GM12878 (cell line): ENCODE results near the gene IFIT2. TPM values are rescaled to one million over a fixed set of nuclear protein-coding genes. Genes with fewer than 3 reads are reported as not detected.

Experiments
- ATAC-seq: fragments of 200-7000 bp; cut with Tn5 transposase; 3 replicates; pipeline ENCODE4 v1.9.1; 2020; ENCODE audit warnings: mild to moderate bottlenecking, moderate library complexity
- BruUV-seq: library from RNA; stranded (reverse); fragments of 400-500 nt; replicated peaks from 2 replicates; lab custom pipeline; 2021; lab: Mats Ljungman, UMichigan
- CTCF ChIA-PET: fragments of 300-600 bp; sonication (Branson Sonifier 250); formaldehyde crosslinking; extraction: SDS; loops from one replicate; lab custom pipeline; 2021; ENCODE audit warnings: inconsistent platforms; lab: Yijun Ruan, JAX
- POLR2A ChIA-PET: fragments of 350-600 bp; formaldehyde crosslinking; extraction: SDS; loops from one replicate; lab custom pipeline; 2021; ENCODE audit warnings: inconsistent platforms; lab: Charles Lee
- RAD21 ChIA-PET: fragments of 300-600 bp; sonication (Branson Sonifier 250); formaldehyde crosslinking; loops from one replicate; lab custom pipeline; 2023; ENCODE audit warnings: antibody characterized with exemption; ENCODE audit not compliant: unreplicated experiment; lab: Charles Lee
- SMC1A ChIA-PET: fragments of 300-600 bp; sonication (Branson Sonifier 250); formaldehyde crosslinking; loops from one replicate; lab custom pipeline; 2023; ENCODE audit not compliant: unreplicated experiment, uncharacterized antibody; lab: Charles Lee
- DNase-seq: peaks from one replicate; pipeline ENCODE4 v3.0.0-alpha.2; 2011; ENCODE audit warnings: low read depth, low spot score
- FAIRE-seq: peaks from 3 replicates; lab custom pipeline; 2011; peaks lifted over from hg19 to GRCh38; lab: Jason Lieb, UNC
- H2AFZ ChIP-seq: 2 replicates; pipeline ENCODE4 v1.6.0; 2011; ENCODE audit warnings: low read depth, low read length, control low read depth; ENCODE audit not compliant: control insufficient read depth
- H3K27ac ChIP-seq: 2 replicates; pipeline ENCODE4 v1.5.1; 2011; ENCODE audit warnings: control low read depth; ENCODE audit not compliant: control insufficient read depth, insufficient read depth
- H3K27me3 ChIP-seq, 2 experiments: replicated peaks in 1 of 2; 2 replicates each; pipeline versions ENCODE4 v1.6.0 to v1.6.1; 2011; ENCODE audit warnings: low read length in 1 of 2; ENCODE audit not compliant: control insufficient read depth in 2 of 2, insufficient read depth in 2 of 2
- H3K36me3 ChIP-seq, 2 experiments: 2 replicates each; pipeline ENCODE4 v1.5.1; 2011; ENCODE audit warnings: low read length in 1 of 2; ENCODE audit not compliant: control insufficient read depth in 2 of 2, insufficient read depth in 2 of 2
- H3K4me1 ChIP-seq: 2 replicates; pipeline ENCODE4 v1.6.1; 2011; ENCODE audit warnings: mild to moderate bottlenecking, low read length, moderate library complexity, mixed read lengths; ENCODE audit not compliant: control insufficient read depth, insufficient read depth
- H3K4me2 ChIP-seq: 2 replicates; pipeline ENCODE4 v1.6.0; 2011; ENCODE audit warnings: control low read depth; ENCODE audit not compliant: control insufficient read depth, insufficient read depth
- H3K4me3 ChIP-seq: fragments of 200-600 bp; sonication (generic); 2 replicates; pipeline ENCODE4 v1.5.1; 2016
- H3K79me2 ChIP-seq: 2 replicates; pipeline ENCODE4 v1.6.0; 2011; ENCODE audit warnings: low read length; ENCODE audit not compliant: control insufficient read depth, insufficient read depth
- H3K9ac ChIP-seq: 2 replicates; pipeline ENCODE4 v1.8.0; 2011; ENCODE audit warnings: low read length, control low read depth, mixed read lengths; ENCODE audit not compliant: control insufficient read depth, insufficient read depth
- H3K9me3 ChIP-seq: replicated peaks from 3 replicates; pipeline ENCODE4 v1.5.1; 2011; ENCODE audit warnings: mild to moderate bottlenecking, low read length; ENCODE audit not compliant: control insufficient read depth, insufficient read depth
- H4K20me1 ChIP-seq: 2 replicates; pipeline ENCODE4 v1.6.0; 2011; ENCODE audit not compliant: control insufficient read depth, insufficient read depth
- FOXK2 ChIP-seq: fragments of 450-650 bp; IDR thresholded peaks from 2 replicates; pipeline ENCODE4 v1.6.1; 2017; ENCODE audit warnings: mild to moderate bottlenecking, moderate library complexity
- HDGF ChIP-seq: fragments of 450-650 bp; IDR thresholded peaks from 2 replicates; pipeline ENCODE4 v1.6.1; 2016; ENCODE audit warnings: antibody characterized with exemption
- JUND ChIP-seq: IDR thresholded peaks from 2 replicates; pipeline ENCODE4 v1.6.1; 2012; ENCODE audit warnings: low read depth, mild to moderate bottlenecking, low read length, improper control_type of control experiment, moderate library complexity
- NFXL1 ChIP-seq: fragments of 450-650 bp; IDR thresholded peaks from 2 replicates; pipeline ENCODE4 v1.6.1; 2017; ENCODE audit warnings: antibody characterized with exemption, mild to moderate bottlenecking, borderline replicate concordance
- POLR2AphosphoS2 ChIP-seq: IDR thresholded peaks from 2 replicates; pipeline ENCODE4 v1.6.1; 2011; ENCODE audit warnings: low read depth, mild to moderate bottlenecking, low read length, improper control_type of control experiment, moderate library complexity
- SUPT20H ChIP-seq: IDR thresholded peaks from 2 replicates; pipeline ENCODE4 v1.6.1; 2011; ENCODE audit warnings: low read depth, mild to moderate bottlenecking, low read length, moderate library complexity, borderline replicate concordance; ENCODE audit not compliant: control insufficient read depth
- ZZZ3 ChIP-seq: IDR thresholded peaks from 2 replicates; pipeline ENCODE4 v1.6.1; 2011; ENCODE audit warnings: low read depth; ENCODE audit not compliant: control insufficient read depth, insufficient read length
- WGBS: methylation state at CpG from one replicate; pipeline ENCODE4 v1.1.6; 2016; ENCODE audit warnings: low lambda C conversion rate; ENCODE audit not compliant: insufficient replicate concordance, insufficient coverage; ENCODE audit errors: missing lambda C conversion rate; 5-methylcytosine and 5-hydroxymethylcytosine counted together
- in situ Hi-C: fragments of 300-500 bp; cut with MboI; formaldehyde crosslinking; loops from 9 replicates; pipeline ENCODE4 v1.14.3; 2018; ENCODE audit warnings: mixed read lengths
- intact Hi-C: fragments of 100-400 bp; cut with micrococcal nuclease; formaldehyde crosslinking; loops from one replicate; pipeline ENCODE4 v1.14.2; 2022; ENCODE audit not compliant: unreplicated experiment
- polyA plus RNA-seq, 11 experiments: library from polyadenylated mRNA; depleted of rRNA in 4 of 11; unstranded in 6 of 11; stranded (reverse) in 5 of 11; fragments of >200 nt; fragmentation: Nextera tagmentation in 4 of 11; fragmentation: Illumina TruSeq in 1 of 11; extraction: Ambion mirVana in 4 of 11; extraction: Trizol in 1 of 11; gene quantifications; 1 replicate in 1 of 11; 2 replicates in 10 of 11; pipeline versions ENCODE4 v1.2.1 to v1.2.3, GENCODE V29; 2011 to 2016; ENCODE audit warnings: inconsistent platforms in 2 of 11, missing spikeins in 2 of 11, low read depth in 1 of 11
- total RNA-seq, 4 experiments: library from RNA; depleted of rRNA in 3 of 4; stranded (reverse); fragments of >200 nt in 3 of 4; fragmentation: Illumina TruSeq in 1 of 4; extraction: Trizol in 1 of 4; gene quantifications; 2 replicates each; pipeline versions ENCODE4 v1.2.1 to v1.2.3, GENCODE V29; 2013 to 2021
- TF ChIP-seq, protein P1 (sequence below): fragments of 450-650 bp; formaldehyde crosslinking; IDR thresholded peaks from 2 replicates; pipeline ENCODE4 v1.4.0; 2022; ENCODE audit warnings: mild to moderate bottlenecking, moderate library complexity
- TF ChIP-seq, protein P2 (sequence below): IDR thresholded peaks from 2 replicates; pipeline ENCODE4 v1.6.1; 2012; ENCODE audit warnings: low read depth, low read length, improper control_type of control experiment
- TF ChIP-seq, protein P3 (sequence below): fragments of 450-650 bp; IDR thresholded peaks from 2 replicates; pipeline ENCODE4 v1.6.1; 2018; ENCODE audit warnings: mild to moderate bottlenecking, low read depth, moderate library complexity; ENCODE audit not compliant: partially characterized antibody
- TF ChIP-seq, protein P4 (sequence below): fragments of 150-350 bp; IDR thresholded peaks from 2 replicates; pipeline ENCODE4 v1.6.1; 2014; ENCODE audit warnings: mild to moderate bottlenecking, low read depth, low read length

The IFIT2 gene
- total and polyA plus RNA-seq, 10 of the 15 experiments (the other 5 are each of a cell fraction or from before 2014, with no cell fraction given), result 5.2 to 14.8 (median 9.7) TPM

DNA sequence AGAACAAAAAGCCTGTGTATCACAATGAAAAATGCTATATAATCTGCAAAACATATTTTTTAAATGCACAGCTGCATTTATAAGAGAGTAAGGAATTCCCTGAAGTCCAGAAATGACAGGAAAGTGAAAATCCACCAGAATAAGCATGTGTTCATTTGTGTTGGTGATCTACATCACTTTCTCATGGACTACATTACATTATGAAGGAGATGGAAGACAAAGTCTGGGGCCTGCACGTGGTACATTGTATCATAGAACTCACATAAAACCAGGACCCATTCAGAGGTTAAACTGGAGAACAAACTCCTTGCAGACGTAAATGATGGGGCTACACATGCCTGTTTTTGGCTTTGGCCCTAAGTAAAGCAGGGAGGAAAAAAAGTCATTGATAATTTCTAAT, 42.3 kb downstream of the IFIT2 start:
- Histone ChIP-seq H3K9ac (no peak overlapping the region), H3K4me2 (no peak overlapping the region), H3K9me3 (no peaks in the 10 kb centered on the region), H4K20me1 (no peaks in the 10 kb centered on the region), H3K27ac (no peak overlapping the region), H3K36me3 (peaks cover 3 to 9% of the 10 kb centered on the region in 2 experiments; a peak in 3 of 4 replicates), H3K4me1 (peaks cover 21% of the 10 kb centered on the region), H2AFZ (no peak overlapping the region), H3K27me3 (no peaks in the 10 kb centered on the region), H3K79me2 (no peaks in the 10 kb centered on the region), H3K4me3 (no peak overlapping the region)
- in situ Hi-C loops (no loop called here), intact Hi-C loops (no loop called here)
- RAD21 ChIA-PET, result interaction anchor here (1.0 kb wide), 1 partner anchor 12 kb away, joined by 3 read pairs; no protein-coding TSS in a partner anchor
- POLR2A ChIA-PET, result no interaction called here
- SMC1A ChIA-PET, result interaction anchor here (3.4 kb wide), 1 partner anchor 24 kb away, joined by 21 read pairs; no protein-coding TSS in a partner anchor
- WGBS, result 43% methylated on average over 2 of the region's 2 CpGs
- ATAC-seq (no peak), DNase-seq (no peak), FAIRE-seq (no peak)
- no peak for TF ChIP-seq JUND
- TF ChIP-seq POLR2AphosphoS2, result no peak
- TF ChIP-seq SUPT20H, result no peak
- TF ChIP-seq, protein P1, sequence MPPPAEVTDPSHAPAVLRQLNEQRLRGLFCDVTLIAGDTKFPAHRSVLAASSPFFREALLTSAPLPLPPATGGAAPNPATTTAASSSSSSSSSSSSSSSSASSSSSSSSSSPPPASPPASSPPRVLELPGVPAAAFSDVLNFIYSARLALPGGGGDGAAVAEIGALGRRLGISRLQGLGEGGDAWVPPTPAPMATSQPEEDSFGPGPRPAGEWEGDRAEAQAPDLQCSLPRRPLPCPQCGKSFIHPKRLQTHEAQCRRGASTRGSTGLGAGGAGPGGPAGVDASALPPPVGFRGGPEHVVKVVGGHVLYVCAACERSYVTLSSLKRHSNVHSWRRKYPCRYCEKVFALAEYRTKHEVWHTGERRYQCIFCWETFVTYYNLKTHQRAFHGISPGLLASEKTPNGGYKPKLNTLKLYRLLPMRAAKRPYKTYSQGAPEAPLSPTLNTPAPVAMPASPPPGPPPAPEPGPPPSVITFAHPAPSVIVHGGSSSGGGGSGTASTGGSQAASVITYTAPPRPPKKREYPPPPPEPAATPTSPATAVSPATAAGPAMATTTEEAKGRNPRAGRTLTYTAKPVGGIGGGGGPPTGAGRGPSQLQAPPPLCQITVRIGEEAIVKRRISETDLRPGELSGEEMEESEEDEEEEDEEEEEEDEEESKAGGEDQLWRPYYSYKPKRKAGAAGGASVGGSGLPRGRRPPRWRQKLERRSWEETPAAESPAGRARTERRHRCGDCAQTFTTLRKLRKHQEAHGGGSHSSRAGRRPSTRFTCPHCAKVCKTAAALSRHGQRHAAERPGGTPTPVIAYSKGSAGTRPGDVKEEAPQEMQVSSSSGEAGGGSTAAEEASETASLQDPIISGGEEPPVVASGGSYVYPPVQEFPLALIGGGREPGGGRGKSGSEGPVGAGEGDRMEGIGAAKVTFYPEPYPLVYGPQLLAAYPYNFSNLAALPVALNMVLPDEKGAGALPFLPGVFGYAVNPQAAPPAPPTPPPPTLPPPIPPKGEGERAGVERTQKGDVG (CRISPR knock-in tag), result no peak
- no peak for TF ChIP-seq FOXK2
- TF ChIP-seq ZZZ3, result no peak
- TF ChIP-seq HDGF, result no peak
- TF ChIP-seq, protein P2, sequence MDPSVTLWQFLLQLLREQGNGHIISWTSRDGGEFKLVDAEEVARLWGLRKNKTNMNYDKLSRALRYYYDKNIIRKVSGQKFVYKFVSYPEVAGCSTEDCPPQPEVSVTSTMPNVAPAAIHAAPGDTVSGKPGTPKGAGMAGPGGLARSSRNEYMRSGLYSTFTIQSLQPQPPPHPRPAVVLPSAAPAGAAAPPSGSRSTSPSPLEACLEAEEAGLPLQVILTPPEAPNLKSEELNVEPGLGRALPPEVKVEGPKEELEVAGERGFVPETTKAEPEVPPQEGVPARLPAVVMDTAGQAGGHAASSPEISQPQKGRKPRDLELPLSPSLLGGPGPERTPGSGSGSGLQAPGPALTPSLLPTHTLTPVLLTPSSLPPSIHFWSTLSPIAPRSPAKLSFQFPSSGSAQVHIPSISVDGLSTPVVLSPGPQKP, result no peak
- TF ChIP-seq, protein P3, sequence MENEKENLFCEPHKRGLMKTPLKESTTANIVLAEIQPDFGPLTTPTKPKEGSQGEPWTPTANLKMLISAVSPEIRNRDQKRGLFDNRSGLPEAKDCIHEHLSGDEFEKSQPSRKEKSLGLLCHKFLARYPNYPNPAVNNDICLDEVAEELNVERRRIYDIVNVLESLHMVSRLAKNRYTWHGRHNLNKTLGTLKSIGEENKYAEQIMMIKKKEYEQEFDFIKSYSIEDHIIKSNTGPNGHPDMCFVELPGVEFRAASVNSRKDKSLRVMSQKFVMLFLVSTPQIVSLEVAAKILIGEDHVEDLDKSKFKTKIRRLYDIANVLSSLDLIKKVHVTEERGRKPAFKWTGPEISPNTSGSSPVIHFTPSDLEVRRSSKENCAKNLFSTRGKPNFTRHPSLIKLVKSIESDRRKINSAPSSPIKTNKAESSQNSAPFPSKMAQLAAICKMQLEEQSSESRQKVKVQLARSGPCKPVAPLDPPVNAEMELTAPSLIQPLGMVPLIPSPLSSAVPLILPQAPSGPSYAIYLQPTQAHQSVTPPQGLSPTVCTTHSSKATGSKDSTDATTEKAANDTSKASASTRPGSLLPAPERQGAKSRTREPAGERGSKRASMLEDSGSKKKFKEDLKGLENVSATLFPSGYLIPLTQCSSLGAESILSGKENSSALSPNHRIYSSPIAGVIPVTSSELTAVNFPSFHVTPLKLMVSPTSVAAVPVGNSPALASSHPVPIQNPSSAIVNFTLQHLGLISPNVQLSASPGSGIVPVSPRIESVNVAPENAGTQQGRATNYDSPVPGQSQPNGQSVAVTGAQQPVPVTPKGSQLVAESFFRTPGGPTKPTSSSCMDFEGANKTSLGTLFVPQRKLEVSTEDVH, result no peak
- TF ChIP-seq, protein P4, sequence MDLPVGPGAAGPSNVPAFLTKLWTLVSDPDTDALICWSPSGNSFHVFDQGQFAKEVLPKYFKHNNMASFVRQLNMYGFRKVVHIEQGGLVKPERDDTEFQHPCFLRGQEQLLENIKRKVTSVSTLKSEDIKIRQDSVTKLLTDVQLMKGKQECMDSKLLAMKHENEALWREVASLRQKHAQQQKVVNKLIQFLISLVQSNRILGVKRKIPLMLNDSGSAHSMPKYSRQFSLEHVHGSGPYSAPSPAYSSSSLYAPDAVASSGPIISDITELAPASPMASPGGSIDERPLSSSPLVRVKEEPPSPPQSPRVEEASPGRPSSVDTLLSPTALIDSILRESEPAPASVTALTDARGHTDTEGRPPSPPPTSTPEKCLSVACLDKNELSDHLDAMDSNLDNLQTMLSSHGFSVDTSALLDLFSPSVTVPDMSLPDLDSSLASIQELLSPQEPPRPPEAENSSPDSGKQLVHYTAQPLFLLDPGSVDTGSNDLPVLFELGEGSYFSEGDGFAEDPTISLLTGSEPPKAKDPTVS, result no peak
- TF ChIP-seq NFXL1, result no peak
- CTCF ChIA-PET, result interaction anchor here (3.9 kb wide), 1 partner anchor 25 kb away, joined by 19 read pairs; no protein-coding TSS in a partner anchor
- BruUV-seq, result no TSS peak
